Stimulated activated CD4-positive, alpha-beta T cell treated with anti-CD3 and anti-CD28 coated beads, Interleukin-4, amount 100 ng/mL, for 48 hours (primary cell): Measurements from ENCODE around the gene MUCL1.
"Not testable (repeated sequence)": the region's sequence is repeated elsewhere in the genome, so short reads cannot be mapped to it uniquely, and the experiment has no call there.

Source experiments
- DNase-seq, 2 donors: peaks; one replicate each; pipeline ENCODE4 v3.0.0-alpha.2; 2020; ENCODE audit warnings: low read depth in 2 of 2

The MUCL1 gene

GRCh38 chr12:54853933-54854538 lies at the start of gene MUCL1:
Gene MUCL1, plus strand, starts transcription at chr12:54854516. Its CDS starts 67 bp downstream, at chr12:54854583.
- DNase-seq: peak; percentile 60 to 61

GRCh38 chr12:54821676-54822075 lies 32.6 kb upstream of the MUCL1 start:
- no peak for DNase-seq

- DNase-seq: no peak
Measured at GRCh38 chr12:54824402-54824801, 29.9 kb upstream of the MUCL1 start.

GRCh38 chr12:54829511-54829910 lies 24.8 kb upstream of the MUCL1 start:
- DNase-seq: no peak

GRCh38 chr12:54830199-54830598 lies 24.1 kb upstream of the MUCL1 start:
- no peak for DNase-seq

GRCh38 chr12:54831631-54832030 lies 22.7 kb upstream of the MUCL1 start:
- DNase-seq: no peak

GRCh38 chr12:54840244-54840865 lies 14.0 kb upstream of the MUCL1 start:
- DNase-seq: no peak

- no peak for DNase-seq
Measured at GRCh38 chr12:54857406-54857805, 3.1 kb downstream of the MUCL1 start.

GRCh38 chr12:54858562-54858961 lies 4.2 kb downstream of the MUCL1 start:
- DNase-seq: no peak

- no peak for DNase-seq
Measured at GRCh38 chr12:54859502-54859901, 5.2 kb downstream of the MUCL1 start.

GRCh38 chr12:54861927-54862326 lies 7.6 kb downstream of the MUCL1 start:
- no peak for DNase-seq

- DNase-seq: no peak
Measured at GRCh38 chr12:54863948-54864618, 9.8 kb downstream of the MUCL1 start.

GRCh38 chr12:54865683-54866324 lies 11.5 kb downstream of the MUCL1 start:
- DNase-seq: no peak

- DNase-seq: no peak
Measured at GRCh38 chr12:54868690-54869089, 14.4 kb downstream of the MUCL1 start.

- no peak for DNase-seq
Measured at GRCh38 chr12:54870048-54870447, 15.7 kb downstream of the MUCL1 start.

GRCh38 chr12:54870617-54871016 lies 16.3 kb downstream of the MUCL1 start:
- no peak for DNase-seq

- no peak for DNase-seq
Measured at GRCh38 chr12:54879150-54879549, 24.8 kb downstream of the MUCL1 start.

GRCh38 chr12:54879579-54879978 lies 25.3 kb downstream of the MUCL1 start:
- DNase-seq: no peak

GRCh38 chr12:54882079-54882478 lies 27.8 kb downstream of the MUCL1 start:
- DNase-seq: no peak

GRCh38 chr12:54882597-54882996 lies 28.3 kb downstream of the MUCL1 start:
- DNase-seq: not testable (repeated sequence)

- not testable (repeated sequence) for DNase-seq
Measured at GRCh38 chr12:54888428-54888827, 34.1 kb downstream of the MUCL1 start.

GRCh38 chr12:54890339-54890738 lies 36.0 kb downstream of the MUCL1 start:
- DNase-seq: no peak
